Bladder microvascular endothelial cell (primary cell): Measurements from ENCODE around the gene BLOC1S6. TPM values are rescaled to one million over a fixed set of nuclear protein-coding genes. Genes with fewer than 3 reads are reported as not detected.

Experiments used
- total RNA-seq: library from RNA; depleted of rRNA; stranded (reverse); fragments of >200 nt; gene quantifications from 2 replicates; pipeline ENCODE4 v1.2.3, GENCODE V29; 2014

BLOC1S6 gene, protein sequence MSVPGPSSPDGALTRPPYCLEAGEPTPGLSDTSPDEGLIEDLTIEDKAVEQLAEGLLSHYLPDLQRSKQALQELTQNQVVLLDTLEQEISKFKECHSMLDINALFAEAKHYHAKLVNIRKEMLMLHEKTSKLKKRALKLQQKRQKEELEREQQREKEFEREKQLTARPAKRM
- total RNA-seq = 40.2 and 52.5 TPM in 2 replicates

DNA sequence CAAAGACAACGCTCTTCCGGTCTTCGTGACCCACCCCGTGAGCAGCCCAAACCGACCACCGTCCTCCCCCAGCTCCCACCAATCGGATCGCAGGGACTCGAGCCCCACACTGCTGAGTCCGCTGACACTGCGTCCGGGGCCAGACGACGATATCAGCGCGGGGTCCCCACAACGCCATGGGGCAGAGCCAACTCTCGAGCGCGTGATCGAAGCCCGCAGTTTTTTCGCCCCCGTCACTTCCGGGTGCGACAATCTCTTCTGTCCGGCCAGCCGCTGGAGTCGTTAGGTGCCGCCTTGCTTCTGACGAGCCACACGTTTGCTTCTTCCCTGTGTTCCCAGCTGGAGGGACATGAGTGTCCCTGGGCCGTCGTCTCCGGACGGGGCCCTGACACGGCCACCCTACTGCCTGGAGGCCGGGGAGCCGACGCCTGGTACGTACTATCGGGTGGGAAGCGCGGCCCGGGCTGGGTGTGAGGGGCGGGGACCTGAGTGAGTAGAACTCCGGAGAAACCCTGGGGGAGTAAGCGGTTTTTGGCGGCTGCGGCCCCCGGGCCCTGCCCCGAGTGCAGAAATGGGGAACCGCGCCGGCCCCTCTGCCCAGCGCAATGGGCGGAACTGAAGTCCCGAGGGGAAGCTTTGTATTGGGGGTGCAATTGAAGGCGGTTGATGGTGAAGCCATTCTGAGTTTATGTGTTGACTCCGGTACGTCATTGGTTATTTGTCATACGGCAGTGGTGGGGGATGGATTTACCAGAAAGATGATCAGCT is at the start of gene BLOC1S6:
TSS of gene BLOC1S6 (plus strand) at position 285 of the 768 bp plus-strand sequence. CDS start at position 350, 65 bp downstream.

DNA sequence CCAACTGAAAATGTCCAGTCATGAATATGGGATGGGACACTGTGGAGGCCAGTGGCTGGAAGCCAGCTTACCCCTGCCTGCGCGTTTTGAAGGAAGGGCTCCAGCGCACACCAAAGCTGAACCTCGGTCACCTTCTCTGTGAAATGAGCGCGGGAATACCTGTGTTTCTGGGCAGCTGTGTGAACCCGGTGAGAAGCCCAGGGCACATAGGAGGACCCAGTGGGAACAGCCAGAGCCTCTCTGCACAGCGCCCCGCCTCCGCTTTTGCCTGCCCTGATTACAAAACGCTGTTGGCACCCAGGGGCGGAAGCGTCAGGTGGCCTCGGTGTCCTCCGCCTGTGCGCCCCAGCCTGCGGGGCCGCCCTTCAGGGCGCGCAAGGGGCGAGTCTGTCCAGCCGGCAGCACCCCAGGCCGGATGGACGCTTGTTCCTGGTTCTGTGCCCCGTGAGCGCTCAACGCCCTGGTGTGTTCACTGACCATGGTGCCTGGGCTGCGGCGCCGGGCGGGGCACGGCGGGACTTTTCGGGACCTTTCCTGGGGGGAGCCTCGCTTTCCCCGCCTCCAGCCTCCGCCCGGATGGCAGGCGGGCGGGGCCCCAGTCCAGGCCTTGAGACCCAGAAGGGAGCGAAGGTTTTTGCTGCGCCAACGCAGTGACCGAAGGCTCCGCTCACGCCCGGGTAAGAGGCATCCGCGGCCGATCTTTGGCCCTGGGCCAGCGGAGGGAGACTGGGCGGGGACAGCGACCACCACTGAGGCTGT is 47.4 kb downstream of the BLOC1S6 start, which contains the start of gene SQOR:
TSS of gene SQOR (plus strand) at position 598 of the 759 bp plus-strand sequence. CDS start 23,895 bp downstream, outside the sequence.

Other genes with a start within 250 kb of the BLOC1S6 start
- gene GATM, start 208.8 kb upstream of the BLOC1S6 start, total RNA-seq = 0.49 TPM in 1 of 2 replicates, not detected in the other
- 4.5 and 7.9 TPM in 2 replicates for gene SLC30A4, start 64.6 kb upstream of the BLOC1S6 start, total RNA-seq
- gene SQOR, start 47.6 kb downstream of the BLOC1S6 start, total RNA-seq = 104 and 122 TPM in 2 replicates